OCI-M1 (cell line): ENCODE data around the gene POP5.

Experiments
- DNase-seq: peaks from one replicate; lab custom pipeline; 2025; lab: John Stamatoyannopoulos, UW

POP5 gene

DNA sequence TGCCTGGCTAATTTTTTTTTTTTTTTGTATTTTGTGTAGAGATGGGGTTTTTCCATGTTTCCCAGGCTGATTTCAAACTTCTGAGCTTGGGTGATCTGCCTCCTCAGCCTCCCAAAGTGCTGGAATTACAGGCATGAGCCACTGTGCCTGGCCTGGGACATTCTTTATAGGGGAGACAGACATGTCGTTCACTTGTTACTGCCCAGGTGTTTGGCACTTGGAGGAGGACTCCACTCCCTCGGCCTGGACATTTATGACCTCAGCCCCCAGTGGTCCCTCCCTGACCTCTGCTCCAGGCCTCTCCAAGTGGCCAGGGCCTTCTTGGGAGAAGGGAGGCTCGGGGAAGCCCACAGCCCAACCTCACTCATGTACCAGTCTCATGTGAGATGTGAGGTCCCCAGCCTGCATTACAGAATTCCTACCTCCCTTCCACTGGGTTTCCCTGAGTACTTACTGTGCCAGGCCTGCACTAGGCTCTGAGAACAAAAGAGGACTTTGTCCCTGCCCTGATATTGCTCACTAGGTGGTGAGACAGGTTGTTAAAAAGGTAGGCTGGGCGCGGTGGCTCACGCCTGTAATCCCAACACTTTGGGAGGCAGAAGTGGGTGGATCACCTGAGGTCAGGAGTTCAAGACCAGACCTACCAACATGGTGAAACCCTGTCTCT lies 9.7 kb upstream of the POP5 start:
- DNase-seq = no peak

DNA sequence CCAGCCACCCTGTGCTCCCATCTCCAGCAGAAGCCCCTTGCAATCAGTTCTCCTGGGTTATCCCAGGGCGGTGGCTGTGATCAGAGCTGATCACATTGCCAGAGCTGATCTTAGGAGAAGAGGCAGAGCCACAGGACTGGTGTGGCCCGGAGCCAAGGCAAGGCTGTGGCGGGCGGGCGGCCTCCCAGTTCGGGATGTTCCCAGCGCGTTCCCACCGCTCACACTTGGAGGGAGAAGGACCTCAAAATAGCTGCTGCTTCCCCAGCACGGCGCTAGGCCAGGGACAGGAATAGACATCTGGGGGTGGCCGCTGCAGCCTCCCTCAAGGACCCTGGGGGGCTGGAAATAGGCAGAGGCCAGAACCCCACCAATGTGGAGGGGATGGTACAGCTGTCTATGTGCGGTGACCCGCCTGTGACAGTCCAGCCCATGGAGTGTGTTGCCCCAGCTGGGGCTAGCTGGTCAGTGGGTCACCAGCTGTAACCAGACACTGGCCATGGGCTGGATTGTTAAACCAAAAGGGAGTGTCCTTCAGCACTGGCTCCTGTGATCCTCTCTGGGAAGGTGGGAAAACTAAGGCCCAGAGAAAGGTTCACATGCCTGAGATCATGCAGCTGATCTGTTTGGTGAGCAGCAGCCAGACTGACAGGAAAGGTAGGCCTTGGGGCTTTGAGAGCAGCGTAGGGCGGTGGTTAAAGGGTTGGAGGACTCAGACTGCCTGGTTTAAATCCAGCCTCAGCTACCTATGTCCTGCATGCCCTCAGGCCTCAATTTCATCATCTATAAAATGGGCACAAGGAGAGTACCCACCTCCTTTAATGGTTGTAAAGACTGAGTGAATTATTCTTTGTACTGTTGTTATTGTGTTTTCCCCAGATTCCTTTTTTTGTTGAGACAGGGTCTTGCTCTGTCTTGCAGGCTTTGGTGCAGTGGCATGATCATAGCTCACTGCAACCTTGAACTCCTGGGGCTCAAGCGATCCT lies 8.0 kb upstream of the POP5 start:
- DNase-seq = no peak

DNA sequence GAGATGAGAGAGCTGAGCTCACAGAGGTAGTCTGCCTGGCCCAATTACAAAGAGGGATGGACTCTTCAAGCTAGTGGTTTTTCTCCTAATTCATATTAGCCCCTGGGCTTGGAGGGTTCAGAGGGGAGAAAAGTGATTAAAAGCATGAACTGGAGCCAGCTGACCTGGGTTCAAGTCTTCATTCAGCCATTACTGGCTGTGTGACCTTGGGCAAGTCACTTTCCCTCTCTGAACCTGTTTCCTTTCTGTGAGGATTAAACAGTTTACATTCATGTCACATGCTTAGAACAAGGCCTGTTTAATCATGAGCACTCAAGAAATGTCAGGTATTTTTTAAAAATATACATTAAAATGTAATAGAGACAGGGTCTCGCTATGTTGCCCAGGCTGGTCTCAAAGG lies 7.2 kb upstream of the POP5 start:
- no peak for DNase-seq

DNA sequence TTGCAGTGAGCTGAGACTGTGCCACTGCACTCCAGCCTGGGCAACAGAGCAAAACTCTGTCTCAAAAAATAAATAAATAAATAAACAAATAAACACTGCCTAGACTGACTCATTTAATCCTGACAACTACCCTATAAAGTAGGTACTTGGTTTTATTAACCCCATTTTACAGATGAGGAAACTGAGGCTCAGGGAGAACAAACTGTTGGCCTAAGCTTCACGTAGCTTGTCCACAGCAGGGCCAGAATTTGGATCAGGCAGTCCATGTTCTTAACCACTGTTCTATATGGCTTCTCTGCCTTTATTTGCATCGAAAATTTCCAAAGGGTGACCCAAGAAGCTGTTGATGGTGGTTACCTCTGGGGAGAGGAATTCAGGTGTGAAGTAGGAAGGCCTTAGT lies 5.7 kb upstream of the POP5 start:
- no peak for DNase-seq

DNA sequence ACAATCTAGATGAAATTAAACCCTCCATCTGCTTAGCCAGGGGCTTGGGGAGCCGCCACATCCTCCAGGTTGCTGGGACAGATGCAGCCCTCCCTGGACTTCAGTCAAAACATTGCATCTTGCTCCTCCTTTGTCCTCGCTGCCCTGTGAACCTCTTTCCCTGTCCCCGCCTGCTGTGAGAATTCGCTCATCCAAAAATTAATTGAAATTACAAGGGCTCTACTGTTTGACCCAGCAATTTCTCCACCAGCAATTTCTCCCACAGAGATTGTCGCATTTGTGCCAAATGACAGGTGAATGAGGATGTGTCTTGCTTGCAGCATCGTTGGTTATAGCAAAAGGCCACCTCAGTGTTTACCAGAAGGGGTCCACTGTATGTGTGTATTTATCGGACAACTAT lies 5.0 kb upstream of the POP5 start:
- no peak for DNase-seq

DNA sequence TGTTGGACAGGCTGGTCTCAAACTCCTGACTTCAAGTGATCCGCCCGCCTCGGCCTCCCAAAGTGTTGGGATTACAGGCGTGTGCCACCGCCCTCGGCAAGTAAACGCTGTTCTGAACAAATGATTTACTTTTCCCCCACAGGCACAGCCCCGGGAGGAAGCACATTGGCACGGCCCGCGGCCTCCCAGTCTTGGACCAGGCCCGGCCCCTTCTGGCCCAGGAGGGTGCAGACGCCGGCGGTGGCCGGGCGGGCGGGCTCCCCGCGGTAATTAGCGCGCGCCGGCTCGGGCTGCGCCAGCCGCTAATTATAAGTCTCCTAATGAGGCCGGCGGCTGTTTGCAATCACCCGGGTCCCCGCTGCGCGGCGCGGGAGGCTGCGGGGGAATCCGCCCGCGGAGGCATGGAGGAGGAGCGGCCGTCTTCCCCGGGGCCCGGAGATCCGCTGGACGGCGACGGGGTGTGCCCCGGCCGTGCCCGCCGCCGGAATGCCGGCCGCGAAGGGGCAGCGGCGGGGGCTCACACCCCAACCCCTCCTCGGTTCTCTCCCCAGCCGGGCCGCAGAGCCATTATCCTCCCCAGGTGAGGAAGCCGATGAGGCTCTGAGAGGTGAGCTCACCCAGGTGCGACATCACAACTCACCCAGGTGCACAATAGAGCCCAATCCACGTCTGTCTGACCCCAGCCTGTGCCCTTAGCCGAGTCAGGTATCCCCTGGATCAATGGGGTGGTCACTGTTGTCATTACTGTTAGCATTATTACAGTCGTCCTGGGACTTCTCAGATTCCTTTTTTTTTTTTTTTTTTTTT lies 3.3 kb upstream of the POP5 start:
- DNase-seq = peak; percentile 74

DNA sequence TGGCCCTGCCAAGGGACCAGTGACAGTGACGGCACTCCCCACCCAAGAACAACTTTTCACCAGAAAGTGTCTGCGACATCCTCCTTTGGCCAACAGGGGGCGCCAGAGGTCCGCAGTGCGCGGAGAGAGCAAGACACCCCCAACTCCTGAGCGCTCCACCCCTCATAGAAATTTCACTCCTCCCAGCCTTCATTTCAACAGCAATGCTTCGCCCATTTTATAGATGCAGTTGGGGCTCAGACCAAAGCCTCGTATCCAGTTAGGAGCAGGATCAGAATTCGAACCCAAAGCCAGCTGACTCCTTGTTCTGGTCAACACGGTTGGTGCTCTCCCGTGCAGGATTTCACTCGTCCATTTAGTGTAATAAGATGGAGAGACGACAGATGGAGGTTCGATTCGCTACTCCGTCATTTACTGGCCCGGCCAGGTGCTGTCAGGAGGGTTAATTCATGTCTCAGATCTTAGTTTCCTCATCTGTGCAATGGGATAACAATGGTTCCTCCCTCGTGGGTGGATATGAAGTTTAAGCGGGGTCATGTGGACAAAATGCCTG lies 2.4 kb upstream of the POP5 start:
- peak; percentile 80 for DNase-seq

DNA sequence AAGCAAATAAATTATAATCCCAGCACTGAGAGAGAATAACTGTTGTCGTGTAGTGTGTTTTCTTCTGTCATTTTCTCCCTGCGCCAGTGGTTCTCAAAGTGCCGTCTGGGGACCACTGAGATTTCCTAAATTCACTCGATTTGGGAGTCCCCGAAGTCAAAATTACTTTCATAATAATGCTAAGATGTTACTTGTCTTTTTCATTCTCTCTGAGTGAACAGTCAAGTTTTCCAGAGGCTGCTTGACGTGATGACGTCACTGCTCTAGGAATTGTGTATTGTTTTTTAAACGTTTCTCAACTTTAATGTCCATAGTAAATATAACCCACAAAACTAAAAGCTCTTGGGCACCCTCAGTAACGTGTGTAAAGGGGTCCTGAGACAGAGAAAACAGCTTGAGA lies 796 bp upstream of the POP5 start:
- peak; percentile 35 for DNase-seq

DNA sequence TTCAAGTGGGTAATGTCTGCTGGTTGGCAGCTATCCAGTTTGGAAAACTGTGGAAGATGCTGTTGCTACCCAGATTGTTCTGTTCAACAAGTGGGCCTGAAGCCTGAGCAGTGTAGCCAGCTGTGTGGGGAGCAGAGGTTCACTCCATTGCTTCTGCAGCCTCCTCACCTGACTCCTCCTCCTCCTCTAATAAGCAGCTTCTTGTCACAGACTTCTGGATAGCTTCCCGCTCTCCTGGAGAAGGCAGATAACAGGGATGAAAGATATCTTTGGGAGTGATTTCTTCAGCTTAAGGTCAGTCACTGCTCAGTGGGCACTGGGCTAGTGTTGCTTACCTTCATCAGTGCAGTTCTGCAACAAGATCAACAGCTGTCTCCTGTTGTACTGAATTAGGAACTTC lies 2.0 kb downstream of the POP5 start:
- DNase-seq = no peak

DNA sequence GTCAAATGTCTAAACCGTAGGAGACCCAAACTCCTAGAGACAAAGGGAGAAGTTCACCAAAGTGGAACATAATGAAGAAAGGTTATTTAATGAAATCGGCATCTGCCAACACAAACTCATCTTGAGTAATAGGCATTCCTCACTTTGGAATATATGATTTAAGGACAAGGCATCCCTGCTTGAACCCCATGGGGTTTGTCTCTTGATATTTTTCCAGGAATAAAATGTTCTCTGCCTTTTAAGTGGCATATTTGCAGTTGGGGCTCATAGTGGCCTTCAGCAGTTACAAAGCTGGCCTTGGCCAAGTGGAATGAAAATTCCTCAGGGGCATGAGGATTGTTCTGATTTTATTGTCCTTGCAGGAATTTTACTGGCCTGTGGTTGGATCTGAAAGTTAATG lies 7.1 kb downstream of the POP5 start:
- no peak for DNase-seq

DNA sequence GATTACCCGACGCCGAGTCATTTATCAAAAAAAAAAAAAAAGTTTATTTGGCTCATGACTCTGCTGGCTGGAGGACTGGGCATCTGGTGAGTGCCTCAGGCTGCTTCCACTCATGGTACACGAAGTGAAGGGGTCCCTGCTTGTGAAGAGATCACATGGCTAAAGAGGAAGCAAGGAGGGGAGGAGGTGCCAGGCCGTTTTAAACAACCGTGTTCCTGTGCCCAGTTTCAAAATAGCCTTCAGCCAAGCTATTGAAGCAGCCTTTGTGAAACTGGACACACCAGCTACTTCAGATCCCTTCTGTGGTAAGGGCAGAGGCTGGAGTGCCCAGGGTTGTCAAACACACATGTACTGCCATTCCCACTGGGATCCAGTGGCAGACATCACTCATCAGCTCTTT lies 7.6 kb downstream of the POP5 start:
- DNase-seq = no peak

DNA sequence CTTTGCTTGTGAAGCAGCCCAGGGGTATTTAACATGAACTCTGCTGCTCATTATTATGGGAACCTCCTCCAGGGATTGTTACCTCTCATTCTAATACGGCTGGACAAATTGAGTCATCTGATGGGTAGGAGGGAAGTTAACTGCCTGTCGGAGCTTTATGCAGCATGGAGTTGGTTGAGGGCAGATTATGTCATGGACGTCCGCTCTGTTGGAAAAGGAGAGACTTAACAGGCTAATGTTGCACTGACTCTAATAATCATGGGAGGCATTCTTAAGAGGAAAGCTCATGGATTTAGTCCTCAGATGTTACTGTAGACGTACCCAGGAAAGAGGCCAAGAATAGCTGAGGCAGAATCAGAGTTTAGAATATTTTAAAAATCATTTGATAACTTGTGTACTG lies 9.9 kb downstream of the POP5 start:
- no peak for DNase-seq

DNA sequence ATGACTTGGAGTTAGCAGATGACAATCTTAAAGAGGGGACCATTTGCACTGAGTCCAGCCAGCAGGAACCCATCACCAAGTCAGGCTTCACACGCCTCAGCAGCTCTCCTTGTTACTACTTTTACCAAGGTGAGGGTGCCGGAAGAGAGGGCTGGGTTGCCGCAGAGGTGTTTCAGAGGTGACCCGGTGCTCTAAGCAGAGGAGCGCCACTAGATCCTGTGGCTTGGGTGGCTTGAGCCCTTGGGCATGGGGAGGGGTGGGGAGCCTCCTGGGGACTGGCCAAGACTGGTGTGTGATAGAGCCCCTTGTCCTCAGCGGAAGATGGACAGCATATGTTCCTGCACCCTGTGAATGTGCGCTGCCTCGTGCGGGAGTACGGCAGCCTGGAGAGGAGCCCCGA lies 17.7 kb downstream of the POP5 start:
- no peak for DNase-seq

DNA sequence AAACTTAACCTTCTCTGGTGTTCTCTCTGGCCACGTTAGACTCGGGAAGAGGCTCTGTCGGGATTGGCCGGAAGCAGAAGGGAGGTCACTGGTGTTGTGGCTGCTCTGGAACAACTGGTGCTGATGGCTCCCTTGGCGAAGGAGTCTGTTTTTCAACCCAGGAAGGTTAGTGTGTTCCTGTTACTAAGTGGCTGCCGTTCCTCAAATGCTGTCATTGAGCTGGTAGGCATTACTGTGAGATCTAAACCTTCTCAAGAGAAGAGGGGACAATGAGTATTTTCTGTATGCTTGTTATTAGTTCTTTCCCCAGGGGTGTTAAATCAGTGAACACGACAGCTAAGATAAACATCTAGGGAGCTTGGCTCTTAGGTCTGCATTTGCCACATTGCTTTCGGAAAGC lies 18.3 kb downstream of the POP5 start:
- no peak for DNase-seq

DNA sequence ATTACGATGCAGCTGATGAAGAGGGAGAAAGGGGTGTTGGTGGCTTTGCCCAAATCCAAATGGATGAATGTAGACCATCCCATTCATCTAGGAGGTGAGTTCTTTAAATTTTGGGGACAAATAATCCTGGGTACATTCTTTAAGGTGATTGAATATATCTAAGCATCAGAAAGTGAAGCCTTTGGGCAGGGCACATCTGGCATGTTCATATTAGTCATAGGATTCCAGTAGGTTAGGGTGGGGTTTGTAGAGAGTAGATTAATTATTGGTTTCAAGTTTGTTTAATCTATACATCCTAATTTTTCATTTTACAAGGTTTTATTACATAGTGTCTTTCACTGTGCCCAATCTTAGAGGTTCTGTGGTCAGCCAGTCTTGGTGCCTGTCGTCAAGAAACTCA lies 23.6 kb downstream of the POP5 start:
- DNase-seq = no peak

DNA sequence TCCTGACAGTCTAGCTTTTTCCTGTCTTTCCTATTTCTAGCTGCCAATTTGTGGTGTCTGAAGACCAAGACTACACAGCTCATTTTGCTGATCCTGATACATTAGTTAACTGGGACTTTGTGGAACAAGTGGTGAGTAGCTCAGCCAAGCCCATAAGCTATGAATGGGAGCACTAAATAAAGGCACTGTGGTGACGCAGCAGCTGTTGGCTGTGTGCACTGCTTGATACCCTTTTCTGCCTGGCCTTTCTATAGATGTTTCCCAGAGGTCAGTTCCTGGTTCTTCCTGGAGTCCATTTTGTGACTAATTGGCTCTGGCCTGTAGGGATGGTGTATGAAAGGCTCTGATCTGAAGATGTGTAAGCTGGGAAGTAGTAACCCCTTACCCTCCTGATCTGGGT lies 26.5 kb downstream of the POP5 start:
- DNase-seq = no peak

DNA sequence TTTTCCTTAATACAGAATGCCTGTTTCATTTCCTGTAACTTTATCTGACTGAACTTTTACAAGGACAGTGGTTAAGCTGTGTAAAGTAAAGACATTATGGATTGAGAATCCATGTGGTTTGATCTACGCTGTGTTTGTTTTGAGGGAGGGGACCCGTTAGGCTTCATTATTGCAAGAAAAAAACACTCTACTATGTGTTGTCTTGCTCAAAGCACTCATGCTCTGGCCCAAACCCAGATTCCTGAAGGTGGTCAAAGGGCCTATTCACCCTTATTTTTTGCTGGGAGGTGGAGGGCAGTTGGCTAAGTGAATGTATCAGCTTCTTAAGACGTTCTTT lies 35.2 kb downstream of the POP5 start:
- no peak for DNase-seq

DNA sequence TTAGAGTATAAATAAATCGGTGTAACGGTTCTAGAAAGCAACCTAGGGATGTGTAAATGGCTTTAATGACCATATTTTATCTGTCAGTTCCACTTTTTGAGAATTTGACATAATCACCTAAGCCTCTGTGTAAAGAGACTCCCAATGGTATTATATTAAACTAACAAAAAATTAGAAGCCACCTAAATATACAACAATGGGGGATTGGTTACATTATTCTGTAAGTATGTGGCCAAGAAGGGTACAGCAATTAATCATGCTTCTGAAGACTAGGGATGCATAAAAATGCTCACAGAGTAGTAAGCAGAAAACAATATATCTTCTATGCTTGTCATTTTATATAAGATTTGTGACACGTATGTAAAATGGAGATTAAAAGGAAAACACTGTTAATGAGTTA lies 36.5 kb downstream of the POP5 start:
- DNase-seq = no peak

DNA sequence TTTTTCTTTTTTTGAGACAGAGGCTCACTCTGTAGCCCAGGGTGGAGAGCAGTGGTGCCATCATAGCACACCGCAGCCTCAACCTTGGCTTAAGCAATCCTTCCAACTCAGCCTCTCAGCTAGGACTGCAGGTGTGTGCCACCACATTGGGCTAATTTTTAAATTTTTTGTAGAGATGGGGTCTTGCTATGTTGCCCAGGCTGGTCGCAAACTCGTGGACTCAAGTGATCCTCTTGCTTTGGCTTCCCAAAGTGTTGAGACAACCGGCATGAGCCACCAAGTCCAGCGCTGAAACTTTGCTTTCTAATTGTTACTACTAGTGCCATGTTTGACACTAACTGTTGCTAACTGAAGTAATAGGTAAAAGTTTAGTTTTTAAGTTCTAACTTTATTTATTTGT lies 39.0 kb downstream of the POP5 start:
- no peak for DNase-seq

DNA sequence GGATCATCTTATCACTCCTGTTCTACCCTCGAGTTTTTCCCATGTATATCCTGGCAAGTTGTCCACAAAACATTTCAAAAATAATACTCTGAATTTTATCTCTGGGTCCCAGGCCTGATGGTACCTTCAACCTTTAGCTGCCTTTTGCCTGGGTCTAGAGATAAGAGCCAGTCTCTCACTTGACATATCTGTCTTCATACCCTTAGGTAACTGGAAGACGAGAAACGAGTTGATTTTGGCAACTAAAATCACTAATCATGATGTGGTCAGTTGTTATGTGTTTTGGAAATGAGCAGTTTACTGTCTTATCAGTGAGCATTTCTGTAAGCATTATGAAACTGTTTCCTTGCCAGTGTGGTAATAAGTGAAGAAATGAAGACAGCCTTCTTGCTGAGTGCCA lies 40.8 kb downstream of the POP5 start:
- DNase-seq = peak; percentile 97

DNA sequence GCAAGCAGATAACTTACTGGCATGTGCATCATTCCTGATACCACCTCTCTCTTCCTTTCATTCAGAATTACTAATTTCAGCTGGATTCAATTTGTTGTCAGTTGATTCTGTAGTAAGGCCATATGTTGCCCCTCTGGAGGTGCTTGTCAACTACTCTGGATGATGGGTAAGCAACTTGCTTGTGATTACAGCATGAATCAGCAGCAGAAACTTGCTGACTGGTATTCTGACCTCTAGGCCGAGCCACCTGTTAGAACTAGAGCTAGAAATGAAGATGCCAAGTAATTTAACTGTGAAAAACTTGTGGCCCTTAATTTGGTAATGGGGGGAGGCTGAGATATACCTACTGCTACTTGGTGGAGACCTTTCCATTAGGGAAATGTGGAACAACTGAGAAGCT lies 41.9 kb downstream of the POP5 start:
- peak; percentile 14 for DNase-seq
